ENCODE results near the gene GZMH.
"Not testable (repeated sequence)": the region's sequence is repeated elsewhere in the genome, so short reads cannot be mapped to it uniquely, and the experiment has no call there.

GZMH gene

GRCh38 chr14:24609655-24610344, at the start of gene GZMH:
Gene GZMH, minus strand, starts transcription at chr14:24609685. Its CDS starts 72 bp downstream, at chr14:24609613.
- no peak for DNase-seq (ENCODE audit: low read depth)

GRCh38 chr14:24648361-24648760, 38.9 kb upstream of the GZMH start:
- DNase-seq (ENCODE audit: low read depth), result not testable (repeated sequence)

GRCh38 chr14:24639905-24640304, 30.4 kb upstream of the GZMH start:
- no peak for DNase-seq (ENCODE audit: low read depth)

- DNase-seq (ENCODE audit: low read depth), result no peak
Observed at GRCh38 chr14:24639270-24639669, 29.8 kb upstream of the GZMH start.

- no peak for DNase-seq (ENCODE audit: low read depth)
Observed at GRCh38 chr14:24634158-24634557, 24.7 kb upstream of the GZMH start, which contains the start of gene GZMB. Gene GZMB, minus strand, starts transcription at chr14:24634190. Its CDS starts 30 bp downstream, at chr14:24634160.

GRCh38 chr14:24633353-24633752, 23.9 kb upstream of the GZMH start:
- DNase-seq (ENCODE audit: low read depth), result no peak

GRCh38 chr14:24632761-24633160, 23.3 kb upstream of the GZMH start:
- no peak for DNase-seq (ENCODE audit: low read depth)

- DNase-seq (ENCODE audit: low read depth), result no peak
Observed at GRCh38 chr14:24632336-24632735, 22.9 kb upstream of the GZMH start.

GRCh38 chr14:24631749-24632335, 22.4 kb upstream of the GZMH start:
- no peak for DNase-seq (ENCODE audit: low read depth)

- DNase-seq (ENCODE audit: low read depth), result no peak
Observed at GRCh38 chr14:24630872-24631477, 21.5 kb upstream of the GZMH start.

GRCh38 chr14:24630087-24630871, 20.8 kb upstream of the GZMH start:
- no peak for DNase-seq (ENCODE audit: low read depth)

GRCh38 chr14:24629521-24629920, 20.0 kb upstream of the GZMH start:
- DNase-seq (ENCODE audit: low read depth), result no peak

GRCh38 chr14:24613747-24614146, 4.3 kb upstream of the GZMH start:
- DNase-seq (ENCODE audit: low read depth), result no peak

- DNase-seq (ENCODE audit: low read depth), result no peak
Observed at GRCh38 chr14:24613241-24613640, 3.8 kb upstream of the GZMH start.

GRCh38 chr14:24612196-24612595, 2.7 kb upstream of the GZMH start:
- DNase-seq (ENCODE audit: low read depth), result no peak

- DNase-seq (ENCODE audit: low read depth), result no peak
Observed at GRCh38 chr14:24607635-24608514, 1.6 kb downstream of the GZMH start.

- DNase-seq (ENCODE audit: low read depth), result no peak
Observed at GRCh38 chr14:24607081-24607480, 2.4 kb downstream of the GZMH start.

- DNase-seq (ENCODE audit: low read depth), result no peak
Observed at GRCh38 chr14:24606297-24606696, 3.2 kb downstream of the GZMH start.

GRCh38 chr14:24605435-24606190, 3.9 kb downstream of the GZMH start:
- peak; percentile 37 for DNase-seq (ENCODE audit: low read depth)

- DNase-seq (ENCODE audit: low read depth), result no peak
Observed at GRCh38 chr14:24597403-24597802, 12.1 kb downstream of the GZMH start.

Data from activated T-helper 1 cell treated with Interleukin-2 at 50 U/mL for 16 hours (primary cell).